Prostate gland (tissue), 2 donors: Measurements from ENCODE around the gene ZFAND3.

ENCODE experiments used
- CTCF ChIP-seq, 4 experiments: fragments of 200-600 bp in 2 of 4; fragments of 450-650 bp in 2 of 4; sonication (generic) in 2 of 4; IDR thresholded peaks; 1 replicate in 3 of 4; 2 replicates in 1 of 4; pipeline ENCODE4 v1.5.1; 2016 to 2019; ENCODE audit warnings: antibody characterized with exemption in 4 of 4, mild to moderate bottlenecking in 2 of 4, moderate library complexity in 2 of 4
- POLR2A ChIP-seq: fragments of 450-650 bp; IDR thresholded peaks from one replicate; pipeline ENCODE4 v1.6.1; 2016; ENCODE audit warnings: antibody characterized with exemption, mild to moderate bottlenecking
- POLR2AphosphoS5 ChIP-seq: sonication (generic); formaldehyde crosslinking; IDR thresholded peaks from one replicate; pipeline ENCODE4 v1.6.1; 2017; ENCODE audit warnings: antibody characterized with exemption

GRCh38 chr6:37891072-37891471, 71.5 kb downstream of the ZFAND3 start:
- no peak for TF ChIP-seq CTCF (IDR thresholded peaks at IDR 0.05)
- no peak for TF ChIP-seq POLR2A
- no peak for TF ChIP-seq POLR2AphosphoS5
